Activated naive CD8-positive, alpha-beta T cell (primary cell): ENCODE measurements around the gene TTLL5.

Source experiments
- H3K27ac Mint-ChIP-seq: one replicate; pipeline ENCODE4 v1.8.0; 2021; ENCODE audit warnings: mixed read lengths
- H3K27me3 Mint-ChIP-seq: one replicate; pipeline ENCODE4 v1.8.0; 2021; ENCODE audit warnings: mixed read lengths
- H3K36me3 Mint-ChIP-seq: one replicate; pipeline ENCODE4 v1.8.0; 2021; ENCODE audit warnings: mixed read lengths
- H3K4me1 Mint-ChIP-seq: one replicate; pipeline ENCODE4 v1.8.0; 2021; ENCODE audit warnings: low read depth, mixed read lengths
- H3K4me3 Mint-ChIP-seq: one replicate; pipeline ENCODE4 v1.8.0; 2021; ENCODE audit warnings: mild to moderate bottlenecking, mixed read lengths
- H3K9me3 Mint-ChIP-seq: one replicate; pipeline ENCODE4 v1.8.0; 2021; ENCODE audit warnings: low read depth, mixed read lengths

Gene TTLL5

DNA sequence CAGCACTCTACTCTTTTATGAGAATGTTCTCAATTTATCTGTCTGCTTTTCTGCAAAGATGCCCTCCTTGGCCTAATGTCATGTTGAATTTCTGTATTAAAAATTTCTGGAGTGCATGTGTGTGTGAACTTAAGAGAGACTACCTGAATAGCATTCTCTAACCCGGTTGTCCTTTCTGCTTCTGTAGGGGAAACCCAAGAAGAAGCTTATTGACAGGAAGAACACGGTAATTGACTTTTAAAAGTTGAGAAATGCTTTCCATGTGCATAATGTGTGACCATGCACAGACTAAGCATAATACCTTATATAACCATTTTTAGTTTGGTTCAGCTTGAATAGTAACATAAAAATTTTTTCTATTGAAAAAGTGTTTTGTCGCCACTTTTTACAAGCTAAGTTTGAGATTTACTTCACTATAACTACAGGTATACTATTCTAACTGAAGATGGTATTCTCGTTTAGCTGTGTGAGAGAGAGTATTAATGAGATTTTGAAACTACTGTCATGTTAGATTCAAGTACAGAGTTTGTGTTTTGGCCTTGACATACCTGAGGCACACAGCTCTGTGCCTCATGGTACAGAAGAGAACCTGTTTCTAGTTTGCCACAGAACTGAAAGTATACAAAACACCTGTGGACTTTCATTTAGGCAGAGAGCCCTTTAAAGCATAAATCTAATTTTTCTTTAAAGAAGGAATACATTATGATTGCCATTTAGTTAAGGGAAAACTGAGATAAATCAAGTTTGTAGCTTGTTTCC, 96.8 kb downstream of the TTLL5 start:
- no peaks in the 10 kb centered on the region for H3K4me1 Mint-ChIP-seq
- H3K4me3 Mint-ChIP-seq, result no peak overlapping the region
- no peaks in the 10 kb centered on the region for H3K27me3 Mint-ChIP-seq
- peaks cover 30% of the 10 kb centered on the region for H3K36me3 Mint-ChIP-seq
- H3K9me3 Mint-ChIP-seq, result no peaks in the 10 kb centered on the region
- H3K27ac Mint-ChIP-seq, result no peak overlapping the region

DNA sequence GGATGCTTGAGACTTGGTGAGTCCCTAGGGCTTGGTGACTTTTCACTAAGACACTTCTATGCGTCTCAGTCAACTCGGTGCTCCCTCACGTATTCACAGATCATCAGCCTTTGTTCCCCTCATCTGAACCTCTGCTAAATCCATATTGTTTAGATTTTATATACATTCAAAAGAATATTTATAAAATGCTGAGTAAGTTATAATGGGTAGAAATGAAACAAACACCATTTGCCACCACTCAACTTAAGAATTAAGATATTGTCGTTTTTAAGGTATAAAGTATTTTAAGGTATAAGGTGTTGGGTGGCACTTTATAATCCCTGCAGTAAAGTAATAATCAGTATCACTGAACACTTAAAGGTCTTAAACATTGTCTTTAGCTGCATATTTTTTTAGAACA, 103.0 kb downstream of the TTLL5 start:
- no peak overlapping the region for H3K4me3 Mint-ChIP-seq
- no peaks in the 10 kb centered on the region for H3K4me1 Mint-ChIP-seq
- H3K36me3 Mint-ChIP-seq, result peaks cover 14% of the 10 kb centered on the region
- H3K27me3 Mint-ChIP-seq, result no peaks in the 10 kb centered on the region
- H3K9me3 Mint-ChIP-seq, result no peaks in the 10 kb centered on the region
- no peak overlapping the region for H3K27ac Mint-ChIP-seq

DNA sequence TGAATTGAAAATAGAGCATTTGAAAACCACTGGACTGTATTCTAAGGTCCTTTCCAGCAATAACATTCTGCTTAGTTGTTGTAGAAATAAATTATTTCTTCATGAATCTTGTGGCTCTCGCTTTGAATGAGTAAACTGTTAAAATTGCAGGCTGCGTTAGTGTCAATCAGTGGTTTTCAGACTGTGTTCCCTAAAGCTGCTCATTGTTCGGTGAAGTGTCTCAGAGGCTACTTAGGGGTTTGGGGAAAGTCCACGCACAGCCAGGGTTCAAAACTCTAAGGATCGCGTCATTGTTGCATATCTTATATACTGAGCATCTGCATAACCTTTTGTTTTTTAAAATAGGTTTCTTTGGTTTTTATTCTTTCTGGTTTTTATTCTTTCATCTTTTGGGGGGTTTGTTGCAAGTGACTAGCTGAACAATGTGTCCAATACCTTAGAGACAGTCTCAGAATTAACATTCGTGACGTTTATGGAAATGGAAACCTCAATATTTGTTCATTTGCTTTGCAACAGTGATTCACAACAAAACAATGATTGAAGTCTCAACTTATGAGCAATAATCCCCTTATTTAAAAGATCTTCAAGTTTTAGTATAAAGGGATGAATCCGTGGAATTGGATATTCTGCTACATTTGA, 108.1 kb downstream of the TTLL5 start:
- H3K36me3 Mint-ChIP-seq, result peaks cover 6% of the 10 kb centered on the region
- no peaks in the 10 kb centered on the region for H3K9me3 Mint-ChIP-seq
- H3K27me3 Mint-ChIP-seq, result no peaks in the 10 kb centered on the region
- H3K4me3 Mint-ChIP-seq, result no peak overlapping the region
- no peaks in the 10 kb centered on the region for H3K4me1 Mint-ChIP-seq
- no peak overlapping the region for H3K27ac Mint-ChIP-seq

DNA sequence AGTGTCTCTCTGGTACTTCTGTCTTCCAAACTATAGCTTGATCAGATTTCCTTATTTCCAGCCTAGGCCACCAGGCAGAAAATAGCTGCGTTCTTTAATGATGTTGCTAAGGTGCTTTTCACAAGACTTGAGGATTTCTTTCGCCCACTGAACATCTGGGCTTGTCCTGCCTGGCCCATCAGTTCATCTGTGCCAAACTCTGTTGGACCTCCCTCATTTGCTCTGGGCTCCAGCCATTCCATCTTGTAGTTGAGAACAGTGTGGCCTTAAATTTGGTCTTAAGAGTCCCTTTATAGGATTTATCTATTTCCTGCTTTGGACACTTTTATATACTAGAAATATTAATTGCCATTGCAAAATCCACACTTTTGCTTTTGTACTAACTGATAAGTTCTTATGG, 109.6 kb downstream of the TTLL5 start:
- Mint-ChIP-seq H3K36me3 (peaks cover 10% of the 10 kb centered on the region), H3K4me3 (no peak overlapping the region), H3K4me1 (no peaks in the 10 kb centered on the region), H3K9me3 (no peaks in the 10 kb centered on the region), H3K27me3 (no peaks in the 10 kb centered on the region), H3K27ac (no peak overlapping the region)

DNA sequence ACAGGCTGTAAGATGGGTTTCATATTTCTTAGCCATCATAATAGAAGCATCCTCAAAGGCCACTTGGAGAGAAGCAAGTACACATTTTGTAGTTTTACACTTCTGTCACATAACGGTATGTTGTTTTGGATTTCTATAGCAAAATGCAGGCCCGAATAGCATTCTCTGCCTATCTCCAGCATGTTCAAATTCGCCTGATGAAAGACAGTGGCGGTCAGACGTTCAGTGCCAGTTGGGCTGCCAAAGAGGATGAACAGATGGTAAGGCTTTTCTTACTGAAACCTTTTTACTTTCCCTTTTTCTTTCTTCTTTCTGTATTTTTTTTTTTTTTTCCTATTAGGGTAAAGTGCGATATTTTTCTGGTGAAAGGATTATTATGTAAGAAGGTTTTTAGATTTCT, 110.5 kb downstream of the TTLL5 start:
- Mint-ChIP-seq H3K9me3 (no peaks in the 10 kb centered on the region), H3K27ac (no peak overlapping the region), H3K4me1 (no peaks in the 10 kb centered on the region), H3K27me3 (no peaks in the 10 kb centered on the region), H3K36me3 (peaks cover 16% of the 10 kb centered on the region), H3K4me3 (no peak overlapping the region)

DNA sequence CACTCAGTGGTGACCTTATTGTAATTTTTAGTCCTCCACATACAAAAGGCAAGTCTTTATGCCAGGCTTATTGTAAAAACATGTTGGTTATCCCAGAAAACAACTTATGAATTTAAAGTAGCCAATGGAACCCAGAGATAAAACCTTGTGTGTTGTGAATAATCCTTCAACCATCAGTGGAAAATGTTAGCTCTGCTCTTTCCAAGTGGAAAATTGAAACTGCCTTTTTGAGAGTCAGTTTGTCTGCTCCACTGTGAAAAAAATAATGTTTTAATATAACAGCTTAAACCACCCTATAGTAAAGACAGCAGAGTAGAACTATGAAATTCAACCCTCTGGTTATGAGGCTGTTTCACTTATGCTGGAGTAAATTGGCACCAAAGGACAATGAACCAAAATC, 112.0 kb downstream of the TTLL5 start:
- no peaks in the 10 kb centered on the region for H3K4me1 Mint-ChIP-seq
- H3K9me3 Mint-ChIP-seq, result no peaks in the 10 kb centered on the region
- H3K27me3 Mint-ChIP-seq, result no peaks in the 10 kb centered on the region
- H3K4me3 Mint-ChIP-seq, result no peak overlapping the region
- peaks cover 16% of the 10 kb centered on the region for H3K36me3 Mint-ChIP-seq
- H3K27ac Mint-ChIP-seq, result no peak overlapping the region

DNA sequence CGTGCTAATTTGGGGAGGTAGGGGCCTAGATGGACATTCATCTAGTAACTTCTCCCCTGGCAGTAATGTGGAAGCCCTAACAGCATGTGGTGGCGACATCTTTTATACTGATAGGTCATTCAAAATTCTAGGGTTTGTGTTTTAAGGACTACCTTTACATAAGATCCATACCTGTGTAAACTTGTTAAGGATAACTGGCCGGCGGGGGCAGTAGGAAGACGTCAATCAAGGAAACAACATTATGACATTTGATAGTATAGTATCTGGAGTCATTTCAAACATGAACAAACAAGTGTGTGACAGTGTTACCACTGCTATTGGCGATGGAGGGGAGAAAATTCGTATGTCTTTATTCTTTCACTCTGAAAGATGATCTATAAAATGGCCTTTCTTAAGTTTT, 120.0 kb downstream of the TTLL5 start:
- H3K27me3 Mint-ChIP-seq, result no peaks in the 10 kb centered on the region

DNA sequence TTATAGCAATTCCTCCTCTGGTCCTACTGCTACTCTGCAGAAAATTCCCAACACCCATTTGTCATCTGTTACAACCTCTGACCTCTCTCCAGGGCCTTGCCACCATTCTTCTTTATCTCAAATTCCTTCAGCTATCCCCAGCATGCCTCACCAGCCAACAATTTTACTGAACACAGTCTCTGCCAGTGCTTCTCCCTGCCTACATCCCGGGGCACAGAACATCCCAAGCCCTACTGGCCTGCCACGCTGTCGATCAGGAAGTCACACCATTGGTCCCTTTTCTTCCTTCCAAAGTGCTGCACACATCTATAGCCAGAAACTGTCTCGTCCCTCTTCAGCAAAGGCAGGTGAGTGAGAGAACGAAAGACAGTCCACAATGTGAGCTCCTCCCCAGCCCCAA, 122.1 kb downstream of the TTLL5 start:
- Mint-ChIP-seq H3K4me1 (no peaks in the 10 kb centered on the region), H3K9me3 (peaks cover 2% of the 10 kb centered on the region), H3K36me3 (peaks cover 38% of the 10 kb centered on the region), H3K27ac (no peak overlapping the region), H3K27me3 (no peaks in the 10 kb centered on the region), H3K4me3 (no peak overlapping the region)

More for the DNA sequence above, 120.0 kb downstream of the TTLL5 start:
- Mint-ChIP-seq H3K4me1 (no peaks in the 10 kb centered on the region), H3K36me3 (peaks cover 39% of the 10 kb centered on the region), H3K27ac (no peak overlapping the region), H3K4me3 (no peak overlapping the region), H3K9me3 (no peaks in the 10 kb centered on the region)

DNA sequence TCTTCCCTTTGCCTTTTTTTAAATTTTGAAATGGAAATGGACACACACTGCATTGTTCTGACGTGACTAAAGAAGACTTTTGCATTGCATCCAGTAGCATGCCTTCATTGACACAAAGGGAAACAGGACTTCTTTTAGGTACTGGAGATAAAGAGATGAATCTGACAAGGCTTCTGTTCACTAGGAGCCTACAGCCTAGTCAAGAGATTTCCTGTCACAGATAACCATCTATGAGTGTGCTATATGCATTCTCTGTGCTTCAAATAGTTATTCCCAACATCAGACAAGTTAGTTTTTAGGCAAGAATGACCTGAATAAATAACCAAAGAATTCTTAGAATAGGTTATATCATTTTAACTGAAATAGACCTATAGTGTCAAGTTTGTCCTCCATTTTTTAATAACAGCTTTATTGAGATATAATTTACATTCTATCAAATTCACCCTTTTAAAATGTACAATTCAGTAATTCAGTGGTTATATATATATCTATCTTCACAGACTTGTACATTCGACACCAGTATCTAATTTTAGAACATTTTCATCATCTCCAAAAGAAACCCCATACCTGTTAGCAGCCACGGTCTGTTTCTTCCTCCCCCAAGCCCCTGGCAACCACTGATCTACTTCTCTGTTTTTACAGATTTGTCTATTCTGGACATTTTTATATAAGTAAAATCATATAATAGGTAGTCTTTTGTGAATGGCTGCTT, 122.7 kb downstream of the TTLL5 start:
- peaks cover 38% of the 10 kb centered on the region for H3K36me3 Mint-ChIP-seq
- no peak overlapping the region for H3K4me3 Mint-ChIP-seq

DNA sequence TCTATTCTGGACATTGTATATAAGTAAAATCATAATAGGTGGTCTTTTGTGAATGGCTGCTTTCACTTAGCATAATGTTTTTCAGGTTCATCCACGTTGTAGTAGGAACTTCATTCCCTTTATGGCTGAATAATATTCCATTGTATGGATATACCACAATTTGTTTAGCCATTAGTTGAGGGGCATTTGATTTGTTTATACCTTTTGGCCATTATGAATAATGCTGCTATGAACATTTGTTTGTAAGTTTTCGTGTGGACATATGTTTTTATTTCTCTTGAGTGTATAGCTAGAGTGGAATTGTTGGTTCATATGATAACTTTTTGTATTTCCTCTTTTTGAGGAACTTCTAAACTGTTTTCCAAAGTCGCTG, 123.3 kb downstream of the TTLL5 start:
- Mint-ChIP-seq H3K27ac (no peak overlapping the region), H3K4me3 (no peak overlapping the region), H3K27me3 (no peaks in the 10 kb centered on the region), H3K4me1 (no peaks in the 10 kb centered on the region), H3K36me3 (peaks cover 40% of the 10 kb centered on the region), H3K9me3 (peaks cover 4% of the 10 kb centered on the region)

More for the DNA sequence above, 122.7 kb downstream of the TTLL5 start:
- Mint-ChIP-seq H3K9me3 (peaks cover 4% of the 10 kb centered on the region), H3K27me3 (no peaks in the 10 kb centered on the region), H3K4me1 (no peaks in the 10 kb centered on the region), H3K27ac (no peak overlapping the region)

DNA sequence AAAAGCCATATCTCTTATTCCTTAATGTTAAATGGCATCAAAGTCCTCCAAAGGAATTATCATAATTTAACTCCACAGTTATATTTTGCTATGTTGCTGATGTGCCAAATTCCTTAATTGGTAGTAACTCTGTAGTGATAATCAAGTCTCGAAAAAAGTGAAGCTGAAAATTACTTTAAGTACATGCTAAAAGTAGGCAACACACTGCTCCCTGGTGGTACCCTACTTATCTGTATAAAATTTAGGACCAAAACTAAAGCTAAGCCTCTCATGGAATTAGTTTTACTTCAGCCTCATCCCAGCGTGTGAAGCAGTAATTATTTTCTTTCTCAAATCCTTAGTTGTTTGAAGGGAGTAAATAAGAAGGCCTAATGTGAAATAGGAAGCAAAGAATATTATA, 132.8 kb downstream of the TTLL5 start:
- Mint-ChIP-seq H3K36me3 (peaks cover 45% of the 10 kb centered on the region), H3K4me1 (no peaks in the 10 kb centered on the region), H3K4me3 (no peak overlapping the region), H3K9me3 (peaks cover 27% of the 10 kb centered on the region), H3K27me3 (no peaks in the 10 kb centered on the region), H3K27ac (no peak overlapping the region)

DNA sequence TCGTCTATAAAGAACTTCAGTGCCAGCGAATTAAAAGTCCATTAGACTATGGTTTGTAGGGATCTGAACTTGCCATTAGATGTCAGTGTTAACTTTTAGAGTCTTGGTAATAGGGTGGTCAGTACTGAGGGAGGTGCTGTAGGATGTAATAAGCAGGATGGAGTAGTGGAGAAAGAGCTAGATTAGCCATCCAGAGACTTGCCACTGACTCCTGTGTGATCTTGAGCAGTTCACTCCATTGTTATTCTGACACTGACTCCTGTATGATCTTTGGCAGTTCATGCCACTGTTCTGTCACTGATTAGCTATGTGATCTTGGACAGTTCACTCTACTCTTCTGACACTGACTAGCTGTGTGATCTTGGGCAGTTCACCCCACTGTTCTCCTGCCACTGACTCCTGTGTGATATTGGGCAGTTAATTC, 133.6 kb downstream of the TTLL5 start:
- H3K4me3 Mint-ChIP-seq, result no peak overlapping the region
- H3K27ac Mint-ChIP-seq, result no peak overlapping the region
- peaks cover 33% of the 10 kb centered on the region for H3K9me3 Mint-ChIP-seq
- peaks cover 49% of the 10 kb centered on the region for H3K36me3 Mint-ChIP-seq
- no peaks in the 10 kb centered on the region for H3K27me3 Mint-ChIP-seq
- H3K4me1 Mint-ChIP-seq, result no peaks in the 10 kb centered on the region

DNA sequence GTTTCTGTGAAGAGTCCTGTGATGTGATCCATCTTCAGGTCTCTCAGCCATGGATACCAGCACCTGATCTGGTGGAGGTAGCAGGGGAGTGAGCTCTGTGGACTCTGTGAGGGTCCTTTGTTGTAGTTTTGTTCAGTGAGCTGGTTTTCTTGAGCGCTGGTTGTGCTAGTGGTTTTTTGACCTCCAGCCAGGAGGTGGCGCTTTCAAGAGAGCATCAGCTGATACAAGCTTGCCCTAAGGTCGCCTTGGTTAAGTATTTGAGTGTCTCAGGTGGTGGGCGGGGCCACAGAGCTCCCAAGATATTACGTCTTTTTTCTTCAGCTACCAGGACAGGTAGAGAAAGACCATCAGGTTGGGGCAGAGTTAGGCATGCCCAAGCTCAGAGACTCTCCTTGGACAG, 139.7 kb downstream of the TTLL5 start:
- H3K9me3 Mint-ChIP-seq, result peaks cover 28% of the 10 kb centered on the region
- peaks cover 51% of the 10 kb centered on the region for H3K36me3 Mint-ChIP-seq
- no peak overlapping the region for H3K4me3 Mint-ChIP-seq
- H3K27me3 Mint-ChIP-seq, result no peaks in the 10 kb centered on the region
- no peaks in the 10 kb centered on the region for H3K4me1 Mint-ChIP-seq
- H3K27ac Mint-ChIP-seq, result no peak overlapping the region

DNA sequence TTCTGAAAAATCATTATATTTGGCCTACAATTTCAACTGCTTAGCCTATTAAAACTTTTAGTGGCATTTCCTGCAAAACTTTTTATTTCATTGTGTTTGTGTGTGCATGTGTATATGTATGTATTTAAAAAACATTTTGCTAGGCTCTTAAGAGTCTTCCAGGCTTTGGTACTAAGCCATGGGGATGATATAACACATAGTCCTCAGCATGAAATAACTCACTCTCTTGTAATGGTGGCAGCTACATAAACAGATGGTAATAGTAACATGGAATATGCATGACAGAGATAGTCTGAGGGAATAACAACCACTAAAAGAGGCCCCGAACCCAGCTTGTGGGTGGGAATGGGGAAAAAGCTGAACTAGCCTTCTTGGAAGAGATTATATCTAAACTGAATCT, 141.4 kb downstream of the TTLL5 start:
- H3K36me3 Mint-ChIP-seq, result peaks cover 38% of the 10 kb centered on the region
- H3K4me3 Mint-ChIP-seq, result no peak overlapping the region
- H3K4me1 Mint-ChIP-seq, result no peaks in the 10 kb centered on the region
- peaks cover 16% of the 10 kb centered on the region for H3K9me3 Mint-ChIP-seq
- H3K27ac Mint-ChIP-seq, result no peak overlapping the region
- H3K27me3 Mint-ChIP-seq, result no peaks in the 10 kb centered on the region

DNA sequence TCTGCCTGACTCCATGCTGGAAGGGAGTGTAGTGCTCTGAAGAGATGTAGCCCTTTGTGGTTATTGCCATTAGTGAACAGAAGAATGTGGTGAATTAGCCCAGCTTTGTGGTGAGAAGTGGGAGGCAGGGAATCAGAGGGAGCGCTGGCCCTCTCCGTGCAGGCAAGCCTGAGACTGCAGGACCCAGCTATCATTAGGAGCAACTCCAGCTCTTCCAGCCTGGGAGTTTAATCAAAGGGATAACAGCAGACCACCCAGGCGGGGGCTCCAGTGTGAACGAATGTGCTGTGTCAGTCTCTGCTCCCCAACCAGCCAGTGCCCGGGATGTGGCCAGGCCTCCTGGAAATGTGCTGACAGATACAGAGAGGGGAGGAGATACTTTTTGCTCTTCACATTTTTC, 142.7 kb downstream of the TTLL5 start:
- H3K9me3 Mint-ChIP-seq, result peaks cover 7% of the 10 kb centered on the region
- peaks cover 26% of the 10 kb centered on the region for H3K36me3 Mint-ChIP-seq
- H3K4me1 Mint-ChIP-seq, result no peaks in the 10 kb centered on the region
- no peaks in the 10 kb centered on the region for H3K27me3 Mint-ChIP-seq
- no peak overlapping the region for H3K4me3 Mint-ChIP-seq
- no peak overlapping the region for H3K27ac Mint-ChIP-seq
